ENCODE data around the gene CMA1. TPM values are rescaled to one million over a fixed set of nuclear protein-coding genes. Genes with fewer than 3 reads are reported as not detected.

The CMA1 gene, protein sequence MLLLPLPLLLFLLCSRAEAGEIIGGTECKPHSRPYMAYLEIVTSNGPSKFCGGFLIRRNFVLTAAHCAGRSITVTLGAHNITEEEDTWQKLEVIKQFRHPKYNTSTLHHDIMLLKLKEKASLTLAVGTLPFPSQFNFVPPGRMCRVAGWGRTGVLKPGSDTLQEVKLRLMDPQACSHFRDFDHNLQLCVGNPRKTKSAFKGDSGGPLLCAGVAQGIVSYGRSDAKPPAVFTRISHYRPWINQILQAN
- not detected in 2 replicates for total RNA-seq (2014; rRNA removed; shearing (Covaris generic))

DNA sequence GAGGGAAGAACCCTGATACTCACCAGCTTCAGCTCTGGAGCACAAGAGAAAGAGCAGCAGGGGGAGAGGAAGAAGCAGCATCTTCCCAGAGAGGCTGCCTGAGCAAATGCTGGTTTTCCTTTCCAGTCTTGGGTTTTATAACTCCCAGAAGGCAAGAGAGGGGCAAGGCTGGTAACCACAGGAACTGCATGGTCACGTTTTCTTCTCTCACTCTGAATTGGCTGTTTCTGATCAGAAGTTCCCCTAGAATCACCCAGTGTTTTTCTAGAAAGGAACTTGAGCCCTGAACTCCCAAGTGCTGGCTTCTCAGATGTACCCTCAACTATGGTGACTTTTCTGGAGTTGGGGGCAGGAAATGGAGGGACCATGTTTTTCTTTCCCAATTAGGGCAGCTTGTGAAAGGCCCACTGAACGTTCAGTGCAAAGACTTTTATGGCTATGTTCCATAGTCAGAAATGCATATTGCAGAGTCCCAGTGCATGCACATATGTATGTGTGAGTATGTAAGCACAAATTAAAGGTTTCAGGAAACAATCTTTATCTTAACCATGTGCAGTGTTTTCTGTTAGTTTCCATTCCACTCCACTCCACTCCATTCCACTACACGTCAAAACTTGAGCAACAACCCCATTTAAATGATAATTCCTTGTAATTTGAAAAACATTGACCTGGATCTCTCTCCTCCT, at the start of gene CMA1:
TSS of gene CMA1 (minus strand) at position 111 of the 686 bp plus-strand sequence. CDS start at position 81, 30 bp downstream.

Other genes with a start within 250 kb of the CMA1 start
- 0.49 and 1.1 TPM in 2 replicates for gene TGM1, start 245.1 kb downstream of the CMA1 start, total RNA-seq (2014; rRNA removed; shearing (Covaris generic))
- gene RABGGTA, start 236.7 kb downstream of the CMA1 start, total RNA-seq (2014; rRNA removed; shearing (Covaris generic)) = 30.0 and 35.3 TPM in 2 replicates
- 7.5 and 8.2 TPM in 2 replicates for gene DHRS1, start 208.5 kb downstream of the CMA1 start, total RNA-seq (2014; rRNA removed; shearing (Covaris generic))
- 14.6 and 22.7 TPM in 2 replicates for gene NOP9, start 208.4 kb downstream of the CMA1 start, total RNA-seq (2014; rRNA removed; shearing (Covaris generic))
- not detected in 2 replicates for gene CIDEB, start 200.3 kb downstream of the CMA1 start, total RNA-seq (2014; rRNA removed; shearing (Covaris generic))
- gene LTB4R2, start 198.1 kb downstream of the CMA1 start, total RNA-seq (2014; rRNA removed; shearing (Covaris generic)) = 11.0 and 14.6 TPM in 2 replicates
- gene LTB4R, start 196.8 kb downstream of the CMA1 start, total RNA-seq (2014; rRNA removed; shearing (Covaris generic)) = 10.5 and 15.5 TPM in 2 replicates
- not detected in 2 replicates for gene ADCY4, start 173.2 kb downstream of the CMA1 start, total RNA-seq (2014; rRNA removed; shearing (Covaris generic))
- gene RIPK3, start 168.3 kb downstream of the CMA1 start, total RNA-seq (2014; rRNA removed; shearing (Covaris generic)) = not detected in 2 replicates
- 8.6 and 12.2 TPM in 2 replicates for gene NFATC4, start 140.1 kb downstream of the CMA1 start, total RNA-seq (2014; rRNA removed; shearing (Covaris generic))
- gene NYNRIN, start 109.3 kb downstream of the CMA1 start, total RNA-seq (2014; rRNA removed; shearing (Covaris generic)) = 0.23 and 0.37 TPM in 2 replicates
- gene CBLN3, start 78.6 kb downstream of the CMA1 start, total RNA-seq (2014; rRNA removed; shearing (Covaris generic)) = 0.75 and 0.96 TPM in 2 replicates
- 52.5 and 52.6 TPM in 2 replicates for gene KHNYN, start 78.3 kb downstream of the CMA1 start, total RNA-seq (2014; rRNA removed; shearing (Covaris generic))
- gene SDR39U1, start 65.5 kb downstream of the CMA1 start, total RNA-seq (2014; rRNA removed; shearing (Covaris generic)) = 21.4 and 22.5 TPM in 2 replicates
- gene CTSG, start 68.0 kb upstream of the CMA1 start, total RNA-seq (2014; rRNA removed; shearing (Covaris generic)) = not detected in 2 replicates
- gene GZMH, start 101.4 kb upstream of the CMA1 start, total RNA-seq (2014; rRNA removed; shearing (Covaris generic)) = not detected in 2 replicates
- not detected in 2 replicates for gene GZMB, start 125.9 kb upstream of the CMA1 start, total RNA-seq (2014; rRNA removed; shearing (Covaris generic))